Measurements from ENCODE around the gene MIGA2. TPM values are rescaled to one million over a fixed set of nuclear protein-coding genes. Genes with fewer than 3 reads are reported as not detected.
A peak's percentile ranks its signal among the peaks of the same experiment; 100 is the strongest.

MIGA2 gene, protein sequence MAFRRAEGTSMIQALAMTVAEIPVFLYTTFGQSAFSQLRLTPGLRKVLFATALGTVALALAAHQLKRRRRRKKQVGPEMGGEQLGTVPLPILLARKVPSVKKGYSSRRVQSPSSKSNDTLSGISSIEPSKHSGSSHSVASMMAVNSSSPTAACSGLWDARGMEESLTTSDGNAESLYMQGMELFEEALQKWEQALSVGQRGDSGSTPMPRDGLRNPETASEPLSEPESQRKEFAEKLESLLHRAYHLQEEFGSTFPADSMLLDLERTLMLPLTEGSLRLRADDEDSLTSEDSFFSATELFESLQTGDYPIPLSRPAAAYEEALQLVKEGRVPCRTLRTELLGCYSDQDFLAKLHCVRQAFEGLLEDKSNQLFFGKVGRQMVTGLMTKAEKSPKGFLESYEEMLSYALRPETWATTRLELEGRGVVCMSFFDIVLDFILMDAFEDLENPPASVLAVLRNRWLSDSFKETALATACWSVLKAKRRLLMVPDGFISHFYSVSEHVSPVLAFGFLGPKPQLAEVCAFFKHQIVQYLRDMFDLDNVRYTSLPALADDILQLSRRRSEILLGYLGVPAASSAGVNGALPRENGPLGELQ
- 21.6 and 22.7 TPM in 2 replicates for total RNA-seq

DNA sequence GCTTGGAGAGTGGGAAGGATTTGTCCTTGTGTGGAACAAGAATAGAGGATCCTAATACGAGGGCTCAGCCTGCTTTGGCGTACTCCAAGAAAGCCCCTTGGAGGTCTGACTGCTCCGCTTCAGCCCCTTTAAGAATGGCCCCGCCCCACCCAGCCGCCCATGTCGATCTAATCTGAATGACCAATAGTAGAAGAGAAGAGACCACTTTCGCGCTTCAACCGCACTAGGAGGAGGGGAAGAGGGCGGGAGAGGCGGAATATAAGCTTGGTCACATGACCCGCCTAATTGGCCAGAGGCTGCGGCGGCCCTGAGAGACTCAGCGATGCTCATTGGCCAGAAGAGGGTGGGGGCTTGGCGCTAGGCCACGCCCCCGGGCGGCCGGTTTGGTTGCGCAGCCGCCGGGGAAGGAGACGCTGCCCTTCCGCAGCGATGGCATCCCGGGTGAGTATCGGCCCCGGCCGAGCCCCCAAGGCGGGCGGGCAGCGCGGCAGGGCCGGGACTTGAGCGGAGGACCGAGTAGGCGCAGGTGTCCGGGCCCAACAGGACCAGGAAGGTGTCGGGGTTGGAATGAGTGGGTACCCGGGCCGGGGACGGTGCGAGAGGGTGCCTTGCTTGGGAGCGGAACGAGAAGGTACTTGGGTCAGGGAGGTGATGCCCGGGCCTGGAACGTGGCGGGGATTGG, at the start of gene MIGA2:
TSS of gene MIGA2 (plus strand) at position 386 of the 682 bp plus-strand sequence. CDS start 3,969 bp downstream, outside the sequence.
- TF ChIP-seq, protein P1, sequence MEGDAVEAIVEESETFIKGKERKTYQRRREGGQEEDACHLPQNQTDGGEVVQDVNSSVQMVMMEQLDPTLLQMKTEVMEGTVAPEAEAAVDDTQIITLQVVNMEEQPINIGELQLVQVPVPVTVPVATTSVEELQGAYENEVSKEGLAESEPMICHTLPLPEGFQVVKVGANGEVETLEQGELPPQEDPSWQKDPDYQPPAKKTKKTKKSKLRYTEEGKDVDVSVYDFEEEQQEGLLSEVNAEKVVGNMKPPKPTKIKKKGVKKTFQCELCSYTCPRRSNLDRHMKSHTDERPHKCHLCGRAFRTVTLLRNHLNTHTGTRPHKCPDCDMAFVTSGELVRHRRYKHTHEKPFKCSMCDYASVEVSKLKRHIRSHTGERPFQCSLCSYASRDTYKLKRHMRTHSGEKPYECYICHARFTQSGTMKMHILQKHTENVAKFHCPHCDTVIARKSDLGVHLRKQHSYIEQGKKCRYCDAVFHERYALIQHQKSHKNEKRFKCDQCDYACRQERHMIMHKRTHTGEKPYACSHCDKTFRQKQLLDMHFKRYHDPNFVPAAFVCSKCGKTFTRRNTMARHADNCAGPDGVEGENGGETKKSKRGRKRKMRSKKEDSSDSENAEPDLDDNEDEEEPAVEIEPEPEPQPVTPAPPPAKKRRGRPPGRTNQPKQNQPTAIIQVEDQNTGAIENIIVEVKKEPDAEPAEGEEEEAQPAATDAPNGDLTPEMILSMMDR (IDR thresholded peaks at IDR 0.05; ENCODE audit: insufficient read depth, low read length, poor library complexity, severe bottlenecking) = no peak
- peak within 1 kb of the TSS; percentile 99 for H3K4me3 ChIP-seq (ENCODE audit: low read depth, low read length)
- peak; percentile 97 for DNase-seq (ENCODE audit: low read depth)
- H3K36me3 ChIP-seq (ENCODE audit: control insufficient read depth, insufficient read depth, low read length) = no peaks in the 10 kb centered on the region
- H3K27me3 ChIP-seq (ENCODE audit: control insufficient read depth, insufficient read depth, low read length) = no peaks in the 10 kb centered on the region

DNA sequence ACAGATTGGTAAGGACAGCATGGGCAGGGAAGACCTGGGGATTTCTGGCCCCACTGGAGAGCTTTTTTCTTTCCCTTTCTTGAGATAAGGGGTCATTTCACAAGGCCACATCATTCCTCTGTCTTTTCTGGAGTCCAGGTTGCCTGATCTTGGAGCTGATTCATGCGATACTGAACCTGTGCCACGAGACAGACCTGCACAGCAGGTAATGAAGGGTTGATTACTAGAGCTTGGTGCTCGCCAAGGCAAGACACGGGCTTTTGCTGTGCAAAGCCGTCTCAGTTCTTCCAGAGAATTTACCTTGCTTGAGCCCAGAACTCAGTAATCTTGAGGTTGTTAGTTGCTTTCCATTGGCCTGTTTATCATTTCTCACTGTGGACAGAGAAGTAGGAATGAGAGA, 49.8 kb upstream of the MIGA2 start:
- TF ChIP-seq, protein P1 (IDR thresholded peaks at IDR 0.05; ENCODE audit: insufficient read depth, low read length, poor library complexity, severe bottlenecking) = no peak
- H3K27me3 ChIP-seq (ENCODE audit: control insufficient read depth, insufficient read depth, low read length) = no peaks in the 10 kb centered on the region
- H3K4me3 ChIP-seq (ENCODE audit: low read depth, low read length) = no peak overlapping the region
- DNase-seq (ENCODE audit: low read depth) = no peak
- peaks cover 8% of the 10 kb centered on the region for H3K36me3 ChIP-seq (ENCODE audit: control insufficient read depth, insufficient read depth, low read length)

DNA sequence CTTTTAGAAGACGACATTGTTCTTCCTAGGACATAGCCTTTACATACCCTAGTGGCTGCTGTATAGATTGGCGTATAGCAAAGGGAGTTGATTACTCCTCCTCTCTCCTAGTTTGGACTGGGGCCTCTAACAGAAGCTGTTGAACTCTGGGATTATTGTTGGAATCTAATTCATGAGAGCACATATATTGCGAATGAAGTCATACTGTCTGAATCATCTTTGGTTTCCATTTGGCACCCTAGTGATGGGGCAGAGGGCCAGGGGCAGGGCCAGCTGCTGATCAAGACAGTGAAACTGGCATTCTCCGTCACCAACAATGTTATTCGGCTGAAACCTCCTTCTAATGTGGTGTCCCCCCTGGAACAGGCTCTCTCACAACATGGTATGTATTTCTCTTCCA, 48.6 kb upstream of the MIGA2 start:
- TF ChIP-seq, protein P1 (IDR thresholded peaks at IDR 0.05; ENCODE audit: insufficient read depth, low read length, poor library complexity, severe bottlenecking) = no peak
- H3K36me3 ChIP-seq (ENCODE audit: control insufficient read depth, insufficient read depth, low read length) = peaks cover 8% of the 10 kb centered on the region

DNA sequence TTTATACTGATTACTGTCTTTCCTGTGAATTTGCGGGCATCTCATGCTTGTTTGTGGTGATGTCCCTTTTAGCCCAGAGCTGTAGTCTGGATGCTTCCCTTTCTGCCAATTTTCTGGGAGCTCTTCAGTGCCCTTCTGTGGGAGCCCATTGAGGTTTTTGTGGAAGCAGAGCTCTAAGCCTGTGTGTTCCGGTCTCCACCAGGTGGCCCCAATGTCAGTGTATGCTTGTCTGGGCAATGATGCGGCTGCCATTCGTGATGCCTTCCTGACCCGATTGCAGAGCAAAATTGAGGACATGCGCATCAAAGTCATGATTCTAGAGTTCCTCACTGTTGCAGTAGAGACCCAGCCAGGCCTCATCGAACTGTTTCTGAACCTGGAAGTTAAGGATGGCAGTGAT, 43.4 kb upstream of the MIGA2 start:
- H3K36me3 ChIP-seq (ENCODE audit: control insufficient read depth, insufficient read depth, low read length) = peaks cover 4% of the 10 kb centered on the region
- TF ChIP-seq, protein P1 (IDR thresholded peaks at IDR 0.05; ENCODE audit: insufficient read depth, low read length, poor library complexity, severe bottlenecking) = peak; percentile 47
- no peaks in the 10 kb centered on the region for H3K27me3 ChIP-seq (ENCODE audit: control insufficient read depth, insufficient read depth, low read length)
- no peak for DNase-seq (ENCODE audit: low read depth)
- H3K4me3 ChIP-seq (ENCODE audit: low read depth, low read length) = no peak overlapping the region

More for the DNA sequence above, 48.6 kb upstream of the MIGA2 start:
- no peaks in the 10 kb centered on the region for H3K27me3 ChIP-seq (ENCODE audit: control insufficient read depth, insufficient read depth, low read length)
- H3K4me3 ChIP-seq (ENCODE audit: low read depth, low read length) = no peak overlapping the region
- DNase-seq (ENCODE audit: low read depth) = peak; percentile 4

DNA sequence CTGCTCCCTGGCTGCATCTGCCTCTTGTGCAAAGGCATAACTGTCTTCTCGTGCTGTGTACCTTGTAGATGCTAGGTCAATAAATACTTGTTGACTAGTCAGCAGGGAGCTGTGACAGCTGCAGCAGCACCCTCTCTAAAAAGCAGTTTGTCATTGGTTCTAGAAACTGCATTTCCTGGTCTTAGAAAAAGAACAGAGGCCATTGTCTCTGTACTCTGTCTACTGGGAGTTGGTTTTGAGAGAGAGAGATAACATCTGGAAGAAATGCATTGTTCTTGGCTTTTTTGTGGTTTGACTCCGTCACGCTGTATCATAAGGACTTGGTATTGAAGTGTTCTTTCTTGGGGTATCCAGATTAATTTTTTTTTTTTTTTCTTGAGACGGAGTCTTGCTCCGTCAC, 40.6 kb upstream of the MIGA2 start:
- Histone ChIP-seq H3K4me3 (ENCODE audit: low read depth, low read length) (no peak overlapping the region), H3K36me3 (ENCODE audit: control insufficient read depth, insufficient read depth, low read length) (peaks cover 2% of the 10 kb centered on the region), H3K27me3 (ENCODE audit: control insufficient read depth, insufficient read depth, low read length) (no peaks in the 10 kb centered on the region)
- no peak for DNase-seq (ENCODE audit: low read depth)
- TF ChIP-seq, protein P1 (IDR thresholded peaks at IDR 0.05; ENCODE audit: insufficient read depth, low read length, poor library complexity, severe bottlenecking) = no peak
